ENCODE results near the gene MAJIN.

The MAJIN gene

GRCh38 chr11:64911689-64912088 lies 60.2 kb downstream of the MAJIN start:
- DNase-seq (ENCODE audit: low spot score) = no peak

GRCh38 chr11:64911142-64911541 lies 60.8 kb downstream of the MAJIN start:
- no peak for DNase-seq (ENCODE audit: low spot score)

DNA sequence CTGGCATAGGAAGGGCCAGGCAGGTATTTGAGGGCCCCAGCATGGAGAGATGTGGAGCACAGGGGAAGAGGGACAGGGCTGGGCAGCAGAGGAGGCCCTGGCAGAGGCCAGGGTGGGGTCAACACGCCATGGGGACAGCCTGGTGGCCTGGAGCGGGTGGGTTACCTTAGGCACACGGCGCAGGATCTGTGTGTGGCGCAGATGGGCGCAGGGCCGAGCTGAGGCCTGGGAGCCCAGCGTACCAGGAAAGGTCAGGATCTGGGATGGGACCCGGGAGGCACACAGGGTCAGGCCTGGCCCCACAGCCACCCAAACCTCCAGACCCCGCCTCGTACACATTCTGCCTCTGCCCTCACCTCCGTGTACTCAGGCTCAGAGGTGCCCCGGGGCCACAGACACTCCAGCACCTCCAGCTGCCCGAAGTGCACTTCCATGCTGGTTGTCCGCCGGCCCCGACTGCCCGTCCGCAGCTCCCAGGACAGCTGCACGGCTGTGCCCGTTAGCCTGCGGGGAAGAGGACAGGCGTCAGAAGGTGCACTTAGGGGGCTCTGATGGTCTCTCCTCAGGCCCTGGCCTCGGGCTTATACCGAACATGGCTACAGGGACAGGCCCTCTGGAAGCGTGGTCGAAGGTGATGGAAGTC lies 61.3 kb downstream of the MAJIN start:
- no peak for DNase-seq (ENCODE audit: low spot score)

DNA sequence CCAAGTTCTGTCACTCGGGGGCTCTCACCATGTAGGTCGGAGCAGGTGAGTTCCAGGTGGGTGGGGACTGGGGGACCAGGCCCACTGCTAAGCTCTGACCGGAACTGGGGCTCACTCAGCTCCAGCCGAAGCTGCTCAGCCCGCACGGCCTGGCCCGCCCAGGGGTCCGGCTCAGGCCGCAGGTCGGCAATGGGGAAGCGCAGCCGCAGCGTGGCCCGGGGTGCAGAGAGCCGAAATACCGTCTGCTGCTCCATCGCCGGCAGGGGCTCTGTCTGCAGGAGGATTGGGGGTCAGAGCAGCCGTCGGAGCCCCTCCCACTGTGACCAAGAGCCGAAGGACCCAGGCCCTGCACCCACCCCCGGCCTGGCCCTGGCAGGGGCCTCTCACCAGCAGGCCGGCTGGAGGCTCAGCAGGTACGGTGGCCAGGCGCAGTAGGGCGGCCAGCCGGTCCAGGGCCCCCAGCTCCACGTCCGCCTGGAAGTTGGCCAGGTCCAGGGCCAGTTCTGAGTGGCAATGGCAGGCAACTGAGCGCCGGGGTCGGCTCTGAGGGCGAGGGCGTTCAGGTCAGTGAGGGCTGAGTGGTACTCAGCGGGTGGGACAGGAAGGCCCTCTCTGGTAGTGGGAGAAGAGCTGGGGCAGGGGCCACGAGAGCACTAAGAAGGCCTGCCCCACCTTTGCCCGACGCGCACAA lies 62.1 kb downstream of the MAJIN start:
- no peak for DNase-seq (ENCODE audit: low spot score)

DNA sequence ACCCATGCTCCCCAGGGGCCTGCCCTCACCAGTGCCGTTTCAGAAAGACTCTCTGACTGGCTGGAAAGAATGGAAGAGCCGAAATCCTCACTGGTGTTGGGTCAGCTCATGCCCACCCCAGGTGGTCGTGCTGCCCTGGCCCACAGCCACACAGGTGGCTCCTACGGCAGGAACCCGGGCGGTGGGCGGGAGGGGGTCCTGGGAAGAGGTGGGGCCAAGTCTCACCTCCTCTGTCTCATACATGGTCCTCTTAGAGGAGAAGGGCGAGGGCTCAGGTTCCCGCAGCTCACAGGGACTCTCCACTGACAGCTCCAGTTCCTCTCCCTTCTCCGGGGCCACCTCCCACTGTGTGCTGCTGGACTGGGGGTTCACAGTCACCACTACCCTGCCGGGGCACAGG lies 63.1 kb downstream of the MAJIN start:
- no peak for DNase-seq (ENCODE audit: low spot score)

DNA sequence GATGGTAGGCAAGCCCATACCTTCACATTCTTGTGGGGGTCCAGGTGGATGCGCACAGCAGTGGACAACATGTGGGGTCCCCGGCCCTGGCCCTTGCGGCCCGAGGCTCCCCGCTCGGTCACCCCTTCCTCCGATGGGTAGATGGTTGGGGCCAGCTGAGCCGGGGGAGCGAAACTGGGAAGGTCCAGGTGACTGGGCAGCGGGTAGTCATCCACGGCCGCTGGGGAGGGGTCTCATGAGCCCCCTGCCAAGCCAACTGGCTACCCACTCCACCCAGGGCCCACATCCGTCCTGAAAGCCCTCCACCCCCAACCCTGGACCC lies 65.6 kb downstream of the MAJIN start:
- no peak for DNase-seq (ENCODE audit: low spot score)

DNA sequence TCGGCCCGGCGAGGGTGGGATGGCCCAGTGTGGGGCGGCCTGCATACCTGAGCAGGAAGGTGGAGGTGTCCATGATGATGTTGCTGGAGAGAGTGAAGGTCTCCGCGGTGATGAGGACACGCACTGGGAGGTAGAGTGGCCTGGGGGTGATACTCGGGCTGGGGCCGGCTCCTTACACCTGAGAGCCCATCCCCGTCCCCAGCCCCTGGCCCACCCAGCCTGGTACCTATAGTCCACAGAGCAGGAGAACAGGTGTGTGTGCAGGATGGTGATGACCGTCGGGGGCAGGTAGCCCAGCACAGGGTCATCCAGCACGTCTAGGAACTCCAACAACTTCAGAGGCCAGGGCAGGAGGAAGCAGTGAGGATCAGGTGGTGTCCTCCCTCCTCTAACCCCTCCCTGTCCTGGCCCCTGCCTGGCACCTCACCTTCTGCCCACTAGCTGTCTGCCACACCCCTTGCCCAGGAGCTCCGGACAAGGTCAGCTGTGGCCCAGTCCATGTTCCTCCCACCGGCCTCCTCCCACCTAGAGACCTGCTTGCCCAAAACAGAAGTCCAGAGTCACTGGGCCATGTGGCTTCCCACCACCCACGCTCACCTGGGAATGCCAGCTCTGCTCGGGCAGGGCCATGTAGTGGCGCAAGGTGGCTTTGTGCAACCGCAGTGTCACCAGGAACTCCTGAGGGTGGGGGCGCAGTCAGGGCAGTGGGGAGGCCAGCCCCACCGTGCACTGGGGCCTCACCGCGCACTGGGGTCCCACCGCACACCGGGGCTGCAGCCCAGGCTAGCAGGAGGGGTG lies 66.2 kb downstream of the MAJIN start:
- DNase-seq (ENCODE audit: low spot score) = no peak

DNA sequence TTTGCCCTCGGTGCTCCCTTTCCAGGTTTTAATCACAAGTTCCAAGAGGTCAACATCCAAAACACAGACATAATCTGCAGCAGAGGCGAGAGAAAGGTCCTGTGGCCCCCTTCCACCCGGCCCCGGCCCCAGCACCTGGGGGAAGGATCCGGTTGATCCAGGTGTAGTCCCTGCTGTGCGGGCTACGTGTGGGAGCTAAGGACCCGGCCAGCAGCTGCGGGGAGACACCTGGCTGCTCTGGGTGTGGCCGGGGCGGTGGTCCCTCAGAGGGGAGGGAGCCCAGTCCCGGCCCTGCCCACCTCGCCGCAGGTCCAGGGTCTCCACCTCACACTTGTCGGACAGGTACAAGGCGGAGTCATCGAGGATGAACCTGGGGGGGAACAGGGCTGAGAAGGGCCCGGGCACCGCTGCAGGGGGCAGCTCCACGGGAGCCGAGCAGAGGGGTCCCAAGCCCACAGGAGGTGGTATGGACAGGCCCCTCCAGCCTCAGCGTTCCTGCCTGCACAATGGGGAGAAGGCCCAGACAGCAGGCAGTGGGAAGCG lies 68.5 kb downstream of the MAJIN start:
- DNase-seq (ENCODE audit: low spot score) = no peak

GRCh38 chr11:64902102-64902900 lies 69.6 kb downstream of the MAJIN start:
- DNase-seq (ENCODE audit: low spot score) = no peak

DNA sequence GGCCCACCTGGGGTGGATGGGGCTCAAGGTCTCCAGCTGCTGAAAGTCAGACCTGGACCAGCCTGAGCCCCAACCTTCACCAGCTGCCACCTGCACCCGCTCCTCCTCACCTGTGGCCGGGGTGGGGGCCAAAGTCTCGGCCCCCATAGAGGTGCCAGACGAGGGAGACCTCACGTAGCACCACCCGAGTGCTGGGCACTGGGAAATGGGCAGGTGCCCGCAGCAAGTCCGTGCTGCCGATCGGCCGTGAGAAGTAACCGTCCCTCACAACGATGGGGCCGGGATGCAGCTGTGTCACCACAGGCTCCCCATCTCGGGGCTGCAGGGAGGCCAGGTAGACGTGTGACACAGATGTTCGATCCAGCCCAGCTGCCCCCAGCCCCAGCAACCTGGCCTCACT lies 71.1 kb downstream of the MAJIN start:
- no peak for DNase-seq (ENCODE audit: low spot score)

GRCh38 chr11:64900263-64900678 lies 71.6 kb downstream of the MAJIN start:
- no peak for DNase-seq (ENCODE audit: low spot score)

GRCh38 chr11:64898541-64898940 lies 73.4 kb downstream of the MAJIN start:
- DNase-seq (ENCODE audit: low spot score) = no peak

- DNase-seq (ENCODE audit: low spot score) = no peak
Measured at GRCh38 chr11:64898076-64898445, 73.8 kb downstream of the MAJIN start.

DNA sequence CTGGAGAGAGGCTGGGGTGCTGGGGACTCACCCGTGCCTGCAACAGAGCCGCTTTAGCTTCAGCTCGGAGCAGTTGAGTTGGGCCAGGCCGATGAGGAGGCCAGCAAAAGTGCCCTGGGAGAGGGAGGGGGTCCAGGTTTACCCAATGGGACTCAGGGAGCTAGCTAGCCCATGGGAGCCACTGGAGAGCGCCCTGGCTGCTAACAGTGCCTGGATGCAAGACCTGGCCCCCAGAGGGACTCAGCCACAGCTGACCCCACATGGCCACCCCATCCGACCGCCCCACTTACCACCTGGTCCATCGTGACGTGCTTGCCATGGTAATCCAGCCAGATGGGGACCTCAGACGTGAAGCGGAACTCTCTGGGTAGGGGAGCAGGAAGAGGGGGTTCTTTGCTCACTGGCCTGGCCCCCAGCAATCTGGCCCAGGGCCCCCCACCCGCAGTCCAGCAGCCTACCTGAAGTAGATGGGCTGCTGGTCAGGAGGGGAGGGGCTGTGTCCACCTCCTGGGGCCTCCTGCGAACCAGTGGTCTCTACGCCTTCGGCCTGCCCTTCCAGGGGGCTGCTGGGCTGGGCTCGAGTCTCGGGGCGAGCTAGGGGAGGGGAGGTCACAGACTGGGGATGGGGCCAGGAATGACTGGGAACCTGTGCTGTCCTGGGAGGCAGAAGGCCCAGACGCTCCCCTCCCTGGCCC lies 74.4 kb downstream of the MAJIN start:
- DNase-seq (ENCODE audit: low spot score) = no peak

- no peak for DNase-seq (ENCODE audit: low spot score)
Measured at GRCh38 chr11:64896448-64897022, 75.4 kb downstream of the MAJIN start.

DNA sequence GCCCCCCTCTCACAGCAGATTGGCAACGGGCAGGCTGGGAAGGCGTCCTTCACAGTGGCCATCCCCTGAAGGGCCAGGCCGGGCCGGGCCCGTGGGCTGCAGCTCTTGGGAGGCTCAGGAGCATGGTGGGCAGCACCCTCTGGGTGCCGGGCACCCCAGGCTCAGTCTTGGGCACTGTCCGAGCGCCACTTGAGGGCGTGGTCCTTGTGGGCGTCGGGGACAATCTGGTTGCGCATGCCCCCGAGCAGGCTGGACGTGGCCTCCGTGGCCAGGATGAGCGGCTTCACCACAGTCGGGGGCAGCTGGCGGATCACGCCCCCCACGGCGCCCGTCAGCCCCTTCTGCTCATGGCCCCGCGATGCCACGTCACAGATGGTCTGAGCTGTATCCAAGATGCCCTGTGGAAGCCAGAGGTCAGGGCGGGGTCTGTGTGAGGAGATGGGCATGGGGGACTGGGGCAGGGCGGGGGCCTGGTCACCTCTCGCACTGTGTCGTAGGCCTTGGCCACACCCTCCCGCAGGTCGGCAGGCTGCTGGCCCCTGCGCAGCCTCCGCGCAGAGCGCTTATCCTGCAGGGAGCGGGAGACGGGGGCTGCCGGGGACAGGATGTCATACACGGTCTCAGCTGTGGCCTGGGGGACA lies 77.0 kb downstream of the MAJIN start:
- no peak for DNase-seq (ENCODE audit: low spot score)

- peak; percentile 59 for DNase-seq (ENCODE audit: low spot score)
Measured at GRCh38 chr11:64894070-64894811, 77.7 kb downstream of the MAJIN start.

DNA sequence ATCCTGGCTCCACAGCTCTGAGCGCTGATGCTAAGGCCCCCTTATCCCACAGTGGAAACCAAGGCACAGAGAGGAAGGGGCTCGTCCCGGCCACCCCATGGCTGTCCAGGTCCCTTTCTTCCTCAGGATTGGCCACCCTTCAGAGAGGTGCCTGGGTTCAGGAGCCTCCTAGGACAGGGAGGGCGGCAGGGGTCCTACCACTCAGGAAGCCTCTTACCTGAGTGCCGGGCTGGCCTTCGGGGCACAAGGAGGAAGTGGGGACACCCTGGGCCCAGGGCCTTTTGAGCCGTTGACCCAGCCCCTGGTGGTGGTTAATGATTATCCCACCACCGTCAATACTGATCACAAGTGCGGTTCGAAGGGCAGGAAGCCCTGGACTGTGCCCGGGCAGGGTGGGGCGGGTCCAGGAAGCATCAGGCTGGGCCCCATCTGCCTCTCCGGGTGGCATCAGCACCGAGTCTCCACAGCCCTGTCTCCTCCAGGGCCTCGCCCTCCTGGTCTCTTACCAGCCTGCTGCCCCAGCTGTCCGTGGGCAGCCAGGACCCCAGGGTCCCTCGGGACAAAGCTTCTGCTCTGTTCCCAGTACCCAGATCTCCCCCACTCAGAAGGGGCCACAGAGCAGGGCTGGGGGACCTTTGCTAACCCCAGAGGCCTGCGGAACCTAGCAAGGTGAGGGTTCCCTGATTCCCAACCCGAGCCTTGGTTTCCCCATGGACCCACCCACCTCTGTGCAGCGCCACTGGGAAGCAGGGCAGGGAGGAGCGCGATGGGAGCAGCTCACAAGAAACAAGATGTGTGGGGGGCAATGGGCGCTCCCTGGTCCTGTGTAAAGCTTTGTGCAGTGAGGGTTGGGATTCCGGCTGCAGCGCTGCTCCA lies 78.5 kb downstream of the MAJIN start:
- DNase-seq (ENCODE audit: low spot score) = no peak

- no peak for DNase-seq (ENCODE audit: low spot score)
Measured at GRCh38 chr11:64892838-64893193, 79.1 kb downstream of the MAJIN start.

Measured in pons (tissue), 1 donor.